Progenitor cell of endocrine pancreas (in vitro differentiated cells): ENCODE results near the gene IGFBP4. TPM values are rescaled to one million over a fixed set of nuclear protein-coding genes. Genes with fewer than 3 reads are reported as not detected.
A peak's percentile ranks its signal among the peaks of the same experiment; 100 is the strongest.

Experiments used
- DNase-seq: peaks from one replicate; pipeline ENCODE4 v3.0.0; 2021; ENCODE audit warnings: low spot score; ENCODE audit not compliant: unreplicated experiment
- H3K27ac Mint-ChIP-seq: 2 replicates; pipeline ENCODE4 v1.8.0; 2021; ENCODE audit warnings: mild to moderate bottlenecking, moderate library complexity, mixed read lengths
- H3K27me3 Mint-ChIP-seq: 2 replicates; pipeline ENCODE4 v1.8.0; 2021; ENCODE audit warnings: mixed read lengths
- H3K36me3 Mint-ChIP-seq: 2 replicates; pipeline ENCODE4 v1.8.0; 2022; ENCODE audit warnings: mixed read lengths; ENCODE audit not compliant: insufficient read depth
- H3K4me1 Mint-ChIP-seq: 2 replicates; pipeline ENCODE4 v1.8.0; 2021; ENCODE audit warnings: low read depth, mixed read lengths
- H3K4me3 Mint-ChIP-seq: 2 replicates; pipeline ENCODE4 v1.8.0; 2021; ENCODE audit warnings: low read depth, mild to moderate bottlenecking, moderate library complexity, mixed read lengths
- H3K9me3 Mint-ChIP-seq: 2 replicates; pipeline ENCODE4 v1.8.0; 2021; ENCODE audit warnings: low read depth, mixed read lengths
- total RNA-seq: library from RNA; stranded (reverse); gene quantifications from 2 replicates; pipeline ENCODE4 v1.2.1, GENCODE V29; 2021
- TF ChIP-seq, protein P1 (sequence below): fragments of 200-600 bp; sonication (generic); IDR thresholded peaks from one replicate; pipeline ENCODE4 v1.5.0; 2021; ENCODE audit warnings: antibody characterized with exemption, mild to moderate bottlenecking; ENCODE audit not compliant: unreplicated experiment

The IGFBP4 gene
- total RNA-seq, 1 donor from 2014 or later: 3.6 TPM

DNA sequence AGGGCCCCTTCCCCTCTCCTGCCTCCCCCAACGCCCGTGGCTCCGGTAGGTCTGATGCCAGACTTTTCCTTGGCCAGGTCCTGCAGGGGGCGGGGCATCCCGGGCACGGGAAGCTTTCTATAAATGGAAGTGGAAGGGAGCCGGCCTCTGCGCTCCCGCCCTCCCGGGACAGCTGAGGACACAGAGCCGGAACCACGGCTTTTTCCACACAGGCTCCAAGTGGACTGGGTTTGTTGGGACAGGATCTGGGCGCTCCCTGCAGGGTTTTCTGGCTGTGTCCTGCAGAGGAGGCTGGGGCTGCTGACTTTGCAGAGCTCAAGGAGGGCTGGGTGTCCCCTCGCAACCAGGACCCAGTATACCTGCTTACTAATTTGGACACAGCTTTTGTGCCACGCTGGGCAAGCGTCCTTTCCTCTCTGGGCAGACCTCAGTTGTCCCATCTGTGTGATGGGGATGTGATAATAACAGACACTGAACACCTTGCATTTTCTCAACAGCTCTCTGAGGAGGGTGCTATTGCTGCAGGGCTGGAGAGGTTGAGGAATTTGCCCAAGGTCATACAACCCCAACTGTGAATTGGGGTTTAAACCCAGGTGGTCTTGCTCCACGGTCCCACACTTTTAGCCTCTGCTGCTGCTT is 56.4 kb downstream of the IGFBP4 start:
- TF ChIP-seq, protein P1, sequence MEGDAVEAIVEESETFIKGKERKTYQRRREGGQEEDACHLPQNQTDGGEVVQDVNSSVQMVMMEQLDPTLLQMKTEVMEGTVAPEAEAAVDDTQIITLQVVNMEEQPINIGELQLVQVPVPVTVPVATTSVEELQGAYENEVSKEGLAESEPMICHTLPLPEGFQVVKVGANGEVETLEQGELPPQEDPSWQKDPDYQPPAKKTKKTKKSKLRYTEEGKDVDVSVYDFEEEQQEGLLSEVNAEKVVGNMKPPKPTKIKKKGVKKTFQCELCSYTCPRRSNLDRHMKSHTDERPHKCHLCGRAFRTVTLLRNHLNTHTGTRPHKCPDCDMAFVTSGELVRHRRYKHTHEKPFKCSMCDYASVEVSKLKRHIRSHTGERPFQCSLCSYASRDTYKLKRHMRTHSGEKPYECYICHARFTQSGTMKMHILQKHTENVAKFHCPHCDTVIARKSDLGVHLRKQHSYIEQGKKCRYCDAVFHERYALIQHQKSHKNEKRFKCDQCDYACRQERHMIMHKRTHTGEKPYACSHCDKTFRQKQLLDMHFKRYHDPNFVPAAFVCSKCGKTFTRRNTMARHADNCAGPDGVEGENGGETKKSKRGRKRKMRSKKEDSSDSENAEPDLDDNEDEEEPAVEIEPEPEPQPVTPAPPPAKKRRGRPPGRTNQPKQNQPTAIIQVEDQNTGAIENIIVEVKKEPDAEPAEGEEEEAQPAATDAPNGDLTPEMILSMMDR: no peak
- Mint-ChIP-seq H3K4me1 (peaks cover 4% of the 10 kb centered on the region), H3K27ac (no peak overlapping the region), H3K27me3 (peaks cover 18% of the 10 kb centered on the region), H3K9me3 (no peaks in the 10 kb centered on the region), H3K36me3 (no peaks in the 10 kb centered on the region), H3K4me3 (peak overlapping the region; percentile 5)
- DNase-seq: peak; percentile 37

DNA sequence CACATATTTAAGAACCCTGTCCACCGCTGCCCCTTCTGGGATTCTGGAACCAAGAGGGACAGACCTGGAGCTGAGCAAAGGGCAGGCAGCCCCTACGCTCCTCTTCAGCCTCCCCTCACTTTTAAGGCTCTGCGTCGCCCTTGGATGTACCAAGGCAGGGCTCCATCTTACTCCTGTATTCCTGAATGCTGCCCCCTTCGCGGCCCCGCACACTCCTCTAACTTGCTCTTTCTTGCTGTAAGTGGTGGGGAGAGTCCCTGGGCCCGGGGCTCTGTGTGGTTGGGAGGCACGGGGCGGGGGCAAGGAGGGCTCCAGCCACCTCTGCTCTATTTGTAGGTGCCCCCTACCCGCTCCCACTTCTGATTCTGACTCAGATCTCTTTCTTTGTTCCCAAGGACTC is 56.9 kb downstream of the IGFBP4 start:
- no peaks in the 10 kb centered on the region for H3K36me3 Mint-ChIP-seq
- no peak for DNase-seq
- H3K9me3 Mint-ChIP-seq: no peaks in the 10 kb centered on the region
- TF ChIP-seq, protein P1: no peak
- peaks cover 18% of the 10 kb centered on the region for H3K27me3 Mint-ChIP-seq
- no peak overlapping the region for H3K4me3 Mint-ChIP-seq
- peaks cover 4% of the 10 kb centered on the region for H3K4me1 Mint-ChIP-seq
- H3K27ac Mint-ChIP-seq: no peak overlapping the region

DNA sequence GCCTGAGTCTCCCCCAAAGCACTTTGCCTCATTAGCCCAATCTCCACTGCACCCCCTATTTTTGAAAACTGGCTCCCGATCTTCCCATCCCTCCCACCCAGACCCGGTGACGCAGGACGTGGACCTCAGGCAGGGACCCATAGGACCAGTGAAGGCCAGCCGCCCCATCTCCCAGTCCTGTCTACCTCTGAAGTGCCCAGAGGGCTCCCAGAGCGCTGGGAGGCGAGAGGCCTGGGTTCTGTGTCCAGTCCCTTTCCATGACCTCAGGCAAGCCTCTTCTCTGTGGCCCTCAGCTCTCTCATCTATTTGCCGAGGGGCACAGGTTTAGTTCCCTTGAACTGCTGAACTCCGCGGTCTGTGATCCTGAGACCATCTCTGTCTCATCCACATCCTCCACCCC is 57.5 kb downstream of the IGFBP4 start:
- Mint-ChIP-seq H3K36me3 (no peaks in the 10 kb centered on the region), H3K27ac (no peak overlapping the region), H3K27me3 (peaks cover 20% of the 10 kb centered on the region), H3K4me1 (peaks cover 4% of the 10 kb centered on the region), H3K9me3 (no peaks in the 10 kb centered on the region), H3K4me3 (no peak overlapping the region)
- TF ChIP-seq, protein P1: no peak
- DNase-seq: no peak

DNA sequence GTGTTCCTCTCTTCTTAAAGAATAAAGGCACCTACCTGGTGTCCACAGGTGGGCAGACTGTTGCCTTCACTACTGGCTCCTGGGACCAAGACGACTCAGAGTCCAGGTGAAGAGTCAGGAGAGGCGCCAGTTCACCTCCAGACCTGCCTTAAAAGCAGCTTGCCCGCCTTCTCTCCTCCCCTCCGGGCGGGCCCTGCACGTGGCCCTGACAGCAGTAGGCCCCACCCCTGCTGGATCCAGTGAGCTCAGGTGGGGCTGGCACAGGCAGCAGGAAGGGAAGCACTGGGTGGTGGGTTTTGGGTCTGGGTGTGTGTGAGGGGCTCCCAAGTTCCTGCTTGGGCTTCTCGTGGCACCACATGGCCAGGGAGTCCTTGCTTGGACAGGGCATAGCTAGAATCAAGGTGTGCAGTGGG is 58.3 kb downstream of the IGFBP4 start, which contains the start of gene TNS4:
TNS4 (minus strand) TSS at position 125 of the 413 bp plus-strand sequence. CDS start 5,198 bp downstream, outside the sequence.
- H3K4me3 Mint-ChIP-seq: no peak within 1 kb of the TSS
- TF ChIP-seq, protein P1: no peak
- H3K9me3 Mint-ChIP-seq: no peaks in the 10 kb centered on the region
- H3K27me3 Mint-ChIP-seq: peaks cover 25% of the 10 kb centered on the region
- H3K27ac Mint-ChIP-seq: no peak within 1 kb of the TSS
- DNase-seq: no peak
- H3K36me3 Mint-ChIP-seq: no peaks in the 10 kb centered on the region
- H3K4me1 Mint-ChIP-seq: peaks cover 4% of the 10 kb centered on the region

DNA sequence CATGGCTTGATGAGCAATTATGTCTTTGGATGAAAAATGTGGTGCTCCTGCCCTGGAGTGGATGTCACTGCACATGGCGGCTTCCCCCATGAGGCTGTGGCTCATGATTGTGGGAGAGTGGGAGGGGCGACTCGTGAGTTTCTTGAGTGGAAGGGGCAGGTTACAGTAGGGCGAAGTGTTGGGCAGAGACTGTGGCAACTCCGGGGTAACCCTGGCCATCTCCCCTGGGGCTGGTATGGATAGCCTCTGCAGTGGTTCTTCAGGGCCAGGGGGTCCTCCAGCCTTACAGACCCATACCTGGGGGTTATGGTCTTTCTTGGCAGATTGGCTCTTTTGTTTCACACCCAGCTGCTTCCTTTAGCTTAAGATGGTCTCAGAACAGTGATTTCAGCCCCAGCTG is 59.5 kb downstream of the IGFBP4 start:
- H3K27me3 Mint-ChIP-seq: peaks cover 21% of the 10 kb centered on the region
- TF ChIP-seq, protein P1: no peak
- H3K27ac Mint-ChIP-seq: no peak overlapping the region
- no peaks in the 10 kb centered on the region for H3K36me3 Mint-ChIP-seq
- H3K4me1 Mint-ChIP-seq: peaks cover 4% of the 10 kb centered on the region
- no peaks in the 10 kb centered on the region for H3K9me3 Mint-ChIP-seq
- no peak overlapping the region for H3K4me3 Mint-ChIP-seq
- no peak for DNase-seq
